AG04450 (cell line): ENCODE data around the gene UNG. TPM values are rescaled to one million over a fixed set of nuclear protein-coding genes. Genes with fewer than 3 reads are reported as not detected.

Experiments used
- CTCF ChIA-PET: fragments of 300-600, 350-600 bp; formaldehyde crosslinking; extraction: SDS; loops from one replicate; lab custom pipeline; 2022; ENCODE audit warnings: antibody characterized with exemption, inconsistent platforms; lab: Charles Lee
- POLR2A ChIA-PET: fragments of 350-600 bp; formaldehyde crosslinking; extraction: SDS; loops from one replicate; lab custom pipeline; 2021; ENCODE audit warnings: antibody characterized with exemption, inconsistent platforms; lab: Yijun Ruan, JAX
- DNase-seq: peaks from one replicate; pipeline ENCODE4 v3.0.0-alpha.2; 2011; ENCODE audit warnings: low read depth, low spot score
- H3K27ac ChIP-seq: one replicate; pipeline ENCODE4 v1.5.1; 2012; ENCODE audit warnings: low read depth, low read length, control low read depth
- H3K27me3 ChIP-seq: one replicate; pipeline ENCODE4 v1.6.0; 2012; ENCODE audit warnings: low read length; ENCODE audit not compliant: control insufficient read depth, insufficient read depth
- H3K4me3 ChIP-seq: 2 replicates; pipeline ENCODE4 v1.5.1; 2011; ENCODE audit warnings: mild to moderate bottlenecking, low read depth, low read length, control low read depth
- H3K9me3 ChIP-seq: 2 replicates; pipeline ENCODE4 v1.5.1; 2012; ENCODE audit warnings: low read length; ENCODE audit not compliant: control insufficient read depth, insufficient read depth
- CTCF ChIP-seq: IDR thresholded peaks from 2 replicates; pipeline ENCODE4 v1.5.1; 2011; ENCODE audit warnings: low read depth, low read length, control low read depth, inconsistent platforms
- polyA plus RNA-seq: library from polyadenylated mRNA; depleted of rRNA; stranded (reverse); fragments of >200 nt; gene quantifications from 2 replicates; pipeline ENCODE4 v1.2.3, GENCODE V29; 2011

The UNG gene
- polyA plus RNA-seq, 1 experiment = 14.7 TPM

GRCh38 chr12:109121346-109121880 is 24.0 kb downstream of the UNG start:
- no peak for TF ChIP-seq CTCF
- Histone ChIP-seq H3K9me3 (no peaks in the 10 kb centered on the region), H3K27me3 (no peaks in the 10 kb centered on the region), H3K27ac (no peak overlapping the region), H3K4me3 (no peak overlapping the region)
- CTCF ChIA-PET = interaction anchor here (2.6 kb wide), 1 partner anchor 10 kb away, joined by 18 read pairs; no protein-coding TSS in a partner anchor
- POLR2A ChIA-PET = no interaction called here
- no peak for DNase-seq

- POLR2A ChIA-PET = no interaction called here
- TF ChIP-seq CTCF = no peak
- H3K4me3 ChIP-seq = no peak overlapping the region
- H3K27me3 ChIP-seq = peaks cover 2% of the 10 kb centered on the region
- no peak for DNase-seq
- no peaks in the 10 kb centered on the region for H3K9me3 ChIP-seq
- CTCF ChIA-PET = interaction anchor here (1.5 to 3.8 kb wide), 2 partner anchors 13 to 269 kb away, joined by 5 to 18 read pairs; no protein-coding TSS in a partner anchor
- no peak overlapping the region for H3K27ac ChIP-seq
Measured at GRCh38 chr12:109124878-109125648, 27.7 kb downstream of the UNG start.

GRCh38 chr12:109125791-109126190 is 28.4 kb downstream of the UNG start:
- no peak for DNase-seq
- Histone ChIP-seq H3K27me3 (peaks cover 2% of the 10 kb centered on the region), H3K9me3 (no peaks in the 10 kb centered on the region), H3K4me3 (no peak overlapping the region), H3K27ac (no peak overlapping the region)
- CTCF ChIA-PET = interaction anchor here (1.5 to 3.8 kb wide), 2 partner anchors 14 to 268 kb away, joined by 5 to 18 read pairs; no protein-coding TSS in a partner anchor
- no peak for TF ChIP-seq CTCF
- POLR2A ChIA-PET = no interaction called here

GRCh38 chr12:109126784-109127183 is 29.4 kb downstream of the UNG start:
- Histone ChIP-seq H3K27me3 (peaks cover 2% of the 10 kb centered on the region), H3K9me3 (no peaks in the 10 kb centered on the region), H3K4me3 (no peak overlapping the region), H3K27ac (no peak overlapping the region)
- ChIA-PET POLR2A (no interaction called here), CTCF (interaction anchor here (1.1 to 3.4 kb wide), 2 partner anchors 15 to 137 kb away, joined by 3 to 25 read pairs; no protein-coding TSS in a partner anchor)
- no peak for DNase-seq
- no peak for TF ChIP-seq CTCF
